Karpas-422 (cell line): ENCODE data around the gene GPSM1. TPM values are rescaled to one million over a fixed set of nuclear protein-coding genes. Genes with fewer than 3 reads are reported as not detected.

Source experiments
- DNase-seq: peaks from one replicate; pipeline ENCODE4 v3.0.0-alpha.2; 2015
- H2AFZ ChIP-seq: fragments of 200-600 bp; sonication (generic); 2 replicates; pipeline ENCODE4 v1.6.1; 2014; ENCODE audit warnings: antibody characterized with exemption, low read length, mixed read lengths
- H3K27ac ChIP-seq: fragments of 200-600 bp; sonication (generic); 2 replicates; pipeline ENCODE4 v1.5.1; 2014; ENCODE audit warnings: mild to moderate bottlenecking, low read length, moderate library complexity
- H3K27me3 ChIP-seq: fragments of 200-600 bp; sonication (generic); 2 replicates; pipeline ENCODE4 v1.6.1; 2014; ENCODE audit warnings: low read length, mixed read lengths
- H3K36me3 ChIP-seq: fragments of 200-600 bp; sonication (generic); 2 replicates; pipeline ENCODE4 v1.6.1; 2014; ENCODE audit warnings: low read length, mixed read lengths; ENCODE audit not compliant: insufficient read depth
- H3K4me1 ChIP-seq: fragments of 200-600 bp; sonication (generic); 2 replicates; pipeline ENCODE4 v1.6.1; 2014; ENCODE audit warnings: mild to moderate bottlenecking, low read length, mixed read lengths
- H3K4me2 ChIP-seq: fragments of 200-600 bp; sonication (generic); 2 replicates; pipeline ENCODE4 v1.6.1; 2014; ENCODE audit warnings: low read length, low read depth, mild to moderate bottlenecking; ENCODE audit not compliant: poor library complexity, severe bottlenecking
- H3K4me3 ChIP-seq: fragments of 200-600 bp; sonication (generic); 2 replicates; pipeline ENCODE4 v1.5.1; 2014; ENCODE audit warnings: mild to moderate bottlenecking, antibody characterized with exemption, low read length, mixed read lengths
- H3K79me2 ChIP-seq: fragments of 200-600 bp; sonication (generic); 2 replicates; pipeline ENCODE4 v1.6.1; 2014; ENCODE audit warnings: mild to moderate bottlenecking, low read length, mixed read lengths
- H3K9ac ChIP-seq: fragments of 200-600 bp; sonication (generic); 2 replicates; pipeline ENCODE4 v1.6.0; 2014; ENCODE audit warnings: low read length
- H3K9me2 ChIP-seq: fragments of 200-600 bp; sonication (generic), shearing (Covaris generic); replicated peaks from 2 replicates; pipeline ENCODE4 v1.6.0; 2014; ENCODE audit warnings: mild to moderate bottlenecking, low read length, moderate library complexity; ENCODE audit not compliant: insufficient read depth
- H3K9me3 ChIP-seq: fragments of 300-700, 200-600 bp; sonication (generic); 2 replicates; pipeline ENCODE4 v1.6.1; 2014; ENCODE audit warnings: low read length, mixed read lengths
- H4K20me1 ChIP-seq: fragments of 200-600 bp; sonication (generic); 2 replicates; pipeline ENCODE4 v1.6.1; 2014; ENCODE audit warnings: mild to moderate bottlenecking, antibody characterized with exemption, low read length, low read depth; ENCODE audit not compliant: insufficient read depth
- total RNA-seq: library from RNA; depleted of rRNA; stranded (reverse); fragments of >200 nt; shearing (Covaris generic); gene quantifications from 2 replicates; pipeline ENCODE4 v1.2.3, GENCODE V29; 2014; ENCODE audit warnings: low replicate concordance

Gene GPSM1
- total RNA-seq, 1 experiment from 2014 or later, result 11.7 TPM

DNA sequence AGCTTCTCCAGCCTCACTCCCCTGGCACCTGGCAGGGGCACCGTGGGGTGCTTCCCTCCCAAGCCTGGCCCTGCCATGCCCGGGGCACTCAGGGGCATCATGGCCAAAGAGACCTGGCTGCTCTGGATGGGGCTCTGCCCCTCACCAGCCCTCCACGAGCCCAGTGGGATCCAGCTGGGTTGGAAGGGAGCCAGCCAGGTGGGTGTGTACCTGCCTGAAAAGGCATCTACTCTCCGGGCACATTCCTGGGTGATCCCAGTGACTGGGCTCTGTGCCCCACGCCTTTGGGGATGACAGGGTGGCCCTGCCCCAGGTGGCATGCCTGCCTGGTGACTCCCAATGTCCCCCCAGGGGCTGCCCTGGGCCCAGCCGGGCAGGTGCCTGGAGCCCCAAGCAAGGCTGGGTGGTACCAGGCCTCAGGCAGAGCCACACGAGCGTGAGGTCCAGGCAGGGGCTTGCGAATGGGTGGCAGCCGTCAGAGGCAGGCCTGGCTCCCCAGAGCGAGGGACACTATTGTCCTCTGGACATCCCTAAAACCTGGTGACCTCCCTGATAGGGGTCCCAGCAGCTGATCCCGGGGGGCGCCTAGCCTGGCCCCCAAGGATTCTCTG, 777 bp downstream of the GPSM1 start:
- H3K79me2 ChIP-seq, result no peaks in the 10 kb centered on the region
- no peaks in the 10 kb centered on the region for H3K9me3 ChIP-seq
- H2AFZ ChIP-seq, result no peak overlapping the region
- H3K36me3 ChIP-seq, result no peaks in the 10 kb centered on the region
- H3K27ac ChIP-seq, result no peak overlapping the region
- no peaks in the 10 kb centered on the region for H3K27me3 ChIP-seq
- H3K4me3 ChIP-seq, result peak overlapping the region; percentile 65
- H3K4me1 ChIP-seq, result peaks cover 67% of the 10 kb centered on the region
- no peaks in the 10 kb centered on the region for H3K9me2 ChIP-seq
- peak overlapping the region; percentile 72 for H3K9ac ChIP-seq
- no peaks in the 10 kb centered on the region; the same call in 1 of the 2 replicates for H4K20me1 ChIP-seq
- peak; percentile 54 for DNase-seq
- peak overlapping the region; percentile 54 for H3K4me2 ChIP-seq

DNA sequence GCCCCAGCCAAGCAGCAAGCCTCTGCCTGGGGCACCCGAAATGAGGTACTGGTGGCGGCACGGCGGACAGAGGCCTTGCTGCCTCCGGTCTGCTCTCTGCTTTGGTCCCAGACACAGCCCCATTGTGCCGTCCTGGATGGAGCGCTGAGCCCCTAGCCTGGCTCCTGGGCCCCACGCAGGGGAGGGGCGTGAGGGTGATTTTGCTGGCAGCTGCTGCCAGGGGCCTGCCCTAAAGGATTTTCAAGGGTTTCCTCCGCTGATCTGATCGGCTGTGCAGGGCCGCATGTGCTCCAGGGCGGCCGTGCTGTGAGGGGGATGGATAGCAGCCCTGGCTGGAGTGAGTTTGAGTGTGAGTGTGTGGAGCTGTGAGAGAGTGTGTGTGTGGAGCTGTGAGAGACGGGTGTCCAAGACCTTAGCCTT, 1.3 kb downstream of the GPSM1 start:
- peaks cover 67% of the 10 kb centered on the region for H3K4me1 ChIP-seq
- H3K36me3 ChIP-seq, result no peaks in the 10 kb centered on the region
- peak overlapping the region; percentile 72 for H3K9ac ChIP-seq
- no peaks in the 10 kb centered on the region for H3K9me2 ChIP-seq
- DNase-seq, result peak; percentile 44
- H3K4me2 ChIP-seq, result peak overlapping the region; percentile 54
- H2AFZ ChIP-seq, result no peak overlapping the region
- peak overlapping the region; percentile 65 for H3K4me3 ChIP-seq
- H3K27me3 ChIP-seq, result no peaks in the 10 kb centered on the region
- H3K27ac ChIP-seq, result no peak overlapping the region
- H3K79me2 ChIP-seq, result no peaks in the 10 kb centered on the region
- H3K9me3 ChIP-seq, result no peaks in the 10 kb centered on the region
- H4K20me1 ChIP-seq, result no peaks in the 10 kb centered on the region; the same call in 1 of the 2 replicates

DNA sequence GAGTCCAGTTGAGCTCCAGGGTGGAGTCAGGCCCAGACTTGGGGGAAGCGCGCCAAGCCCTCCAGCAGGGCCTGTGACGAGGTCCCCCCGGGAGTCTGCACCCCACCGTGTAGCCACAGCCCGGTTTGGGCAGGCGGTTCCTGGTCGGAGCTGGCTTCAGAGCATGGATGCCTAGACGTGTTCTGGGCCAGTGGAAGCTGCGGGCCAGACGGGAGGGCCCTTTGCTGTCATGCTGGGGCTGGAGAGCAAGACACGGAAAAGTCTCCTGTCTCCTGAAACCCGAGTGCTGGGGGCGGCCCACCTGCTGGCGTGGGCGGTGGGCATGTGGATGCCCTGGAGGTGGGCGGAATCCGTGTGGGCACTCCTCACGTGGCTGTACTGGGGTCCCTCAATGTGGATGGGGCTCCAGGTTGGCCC, 1.9 kb downstream of the GPSM1 start:
- peak overlapping the region; percentile 72 for H3K9ac ChIP-seq
- H3K36me3 ChIP-seq, result no peaks in the 10 kb centered on the region
- H3K27me3 ChIP-seq, result no peaks in the 10 kb centered on the region
- peak overlapping the region; percentile 65; the same call in 1 of the 2 replicates for H3K4me3 ChIP-seq
- no peaks in the 10 kb centered on the region for H3K79me2 ChIP-seq
- H3K9me3 ChIP-seq, result no peaks in the 10 kb centered on the region
- peaks cover 66% of the 10 kb centered on the region for H3K4me1 ChIP-seq
- no peaks in the 10 kb centered on the region; the same call in 1 of the 2 replicates for H4K20me1 ChIP-seq
- peak; percentile 42 for DNase-seq
- H2AFZ ChIP-seq, result no peak overlapping the region
- peak overlapping the region; percentile 54 for H3K4me2 ChIP-seq
- no peak overlapping the region for H3K27ac ChIP-seq
- no peaks in the 10 kb centered on the region for H3K9me2 ChIP-seq

DNA sequence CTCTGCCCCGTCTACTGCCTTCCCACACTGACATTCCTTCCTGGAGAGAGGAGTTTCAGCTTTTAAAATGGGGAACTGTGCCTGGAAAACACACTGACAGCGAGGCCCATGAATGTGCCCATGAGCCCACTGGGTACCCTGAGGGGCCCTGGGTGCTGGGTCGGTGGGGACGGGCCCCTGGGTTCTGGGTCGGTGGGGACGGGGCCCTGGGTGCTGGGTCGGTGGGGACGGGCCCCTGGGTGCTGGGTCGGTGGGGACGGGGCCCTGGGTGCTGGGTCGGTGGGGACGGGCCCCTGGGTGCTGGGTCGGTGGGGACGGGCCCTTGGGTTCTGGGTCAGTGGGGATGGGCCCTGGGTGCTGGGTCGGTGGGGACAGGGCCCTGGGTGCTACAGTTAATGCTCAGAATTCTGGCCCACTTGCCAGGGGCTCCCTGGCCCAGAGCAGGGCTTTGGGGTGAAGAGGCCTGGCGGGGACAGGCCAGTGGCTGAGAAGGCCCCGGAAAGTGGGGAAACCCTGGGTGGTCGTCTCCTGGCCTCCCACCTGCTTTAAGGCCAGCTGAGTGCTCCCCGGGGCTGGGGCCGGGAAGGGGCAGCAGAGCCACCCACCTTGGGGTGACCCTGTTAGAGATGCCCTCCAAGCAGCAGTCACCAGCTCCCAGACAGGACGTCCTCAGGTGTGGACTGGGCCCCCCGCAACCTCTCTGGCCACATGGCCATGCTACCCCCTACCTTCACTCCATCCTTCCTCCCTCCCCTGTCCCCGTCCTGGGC, 2.5 kb downstream of the GPSM1 start:
- DNase-seq, result no peak
- Histone ChIP-seq H3K4me2 (no peak overlapping the region), H3K9ac (peak overlapping the region; percentile 72; the same call in 1 of the 2 replicates), H3K4me1 (peaks cover 60% of the 10 kb centered on the region), H4K20me1 (no peaks in the 10 kb centered on the region; the same call in 1 of the 2 replicates), H2AFZ (no peak overlapping the region), H3K79me2 (no peaks in the 10 kb centered on the region), H3K27me3 (no peaks in the 10 kb centered on the region), H3K27ac (no peak overlapping the region), H3K9me2 (no peaks in the 10 kb centered on the region), H3K9me3 (no peaks in the 10 kb centered on the region), H3K36me3 (no peaks in the 10 kb centered on the region), H3K4me3 (peak overlapping the region; percentile 65; the same call in 1 of the 2 replicates)

DNA sequence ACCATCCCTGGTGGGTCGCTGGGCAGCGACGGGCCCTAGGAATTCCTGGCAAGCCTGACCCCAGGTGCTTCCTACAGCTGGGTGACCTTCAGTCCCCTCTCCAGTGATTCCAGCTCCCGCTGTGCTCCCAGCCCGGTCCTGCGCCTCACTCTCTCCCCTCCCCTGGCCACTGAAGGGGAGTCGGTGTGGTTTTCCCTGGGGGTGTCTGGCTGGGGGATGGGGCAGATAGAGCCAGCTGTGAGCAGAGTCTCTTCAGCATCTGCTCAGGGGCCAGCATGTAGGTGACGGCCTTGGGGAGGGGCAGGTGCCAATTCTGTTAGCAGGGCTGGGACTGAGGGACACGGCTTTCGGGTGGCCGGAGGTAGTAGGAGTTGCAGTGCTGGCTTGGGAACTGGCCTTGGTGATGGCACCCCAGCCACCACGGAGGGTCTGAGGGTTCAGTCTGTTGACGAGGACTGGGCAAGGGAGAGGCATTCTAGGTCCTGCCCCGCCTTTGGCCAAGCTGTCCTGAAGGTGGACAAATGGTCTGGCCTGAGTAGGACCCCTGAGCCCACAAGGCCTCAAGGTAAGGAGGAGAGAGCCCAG, 3.2 kb downstream of the GPSM1 start:
- Histone ChIP-seq H3K9me3 (no peaks in the 10 kb centered on the region), H3K4me1 (peaks cover 62% of the 10 kb centered on the region), H3K27me3 (no peaks in the 10 kb centered on the region), H3K4me3 (no peak overlapping the region), H4K20me1 (no peaks in the 10 kb centered on the region; the same call in 1 of the 2 replicates), H3K9me2 (no peaks in the 10 kb centered on the region), H2AFZ (no peak overlapping the region), H3K79me2 (no peaks in the 10 kb centered on the region), H3K36me3 (no peaks in the 10 kb centered on the region), H3K27ac (no peak overlapping the region), H3K4me2 (no peak overlapping the region), H3K9ac (no peak overlapping the region)
- DNase-seq, result no peak

DNA sequence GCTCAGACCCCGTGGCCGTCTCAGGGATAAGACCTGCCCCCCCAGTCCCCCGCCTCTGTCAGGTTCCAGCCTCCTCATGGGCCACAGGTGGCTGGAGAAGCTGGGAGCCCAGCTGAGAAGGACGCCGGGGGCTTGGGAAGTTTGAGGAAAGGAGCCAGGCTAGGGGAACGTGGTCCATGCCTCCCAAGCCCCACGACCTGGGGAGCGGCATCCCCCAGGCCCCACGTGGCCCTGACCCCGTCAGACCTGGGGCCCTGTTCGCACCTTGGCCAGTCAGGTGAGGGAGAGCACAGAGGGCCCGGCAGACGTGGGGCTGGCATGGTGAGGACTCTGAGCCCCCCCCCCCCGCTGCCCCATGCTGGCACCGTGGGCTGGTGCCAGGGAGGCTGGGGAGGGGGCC, 3.7 kb downstream of the GPSM1 start:
- H3K9ac ChIP-seq, result no peak overlapping the region
- no peak overlapping the region for H2AFZ ChIP-seq
- no peaks in the 10 kb centered on the region; the same call in 1 of the 2 replicates for H4K20me1 ChIP-seq
- H3K4me1 ChIP-seq, result peaks cover 64% of the 10 kb centered on the region
- no peak overlapping the region for H3K27ac ChIP-seq
- no peak overlapping the region for H3K4me2 ChIP-seq
- H3K27me3 ChIP-seq, result no peaks in the 10 kb centered on the region
- H3K36me3 ChIP-seq, result no peaks in the 10 kb centered on the region
- H3K9me3 ChIP-seq, result no peaks in the 10 kb centered on the region
- no peaks in the 10 kb centered on the region for H3K9me2 ChIP-seq
- no peaks in the 10 kb centered on the region for H3K79me2 ChIP-seq
- no peak for DNase-seq
- H3K4me3 ChIP-seq, result no peak overlapping the region

DNA sequence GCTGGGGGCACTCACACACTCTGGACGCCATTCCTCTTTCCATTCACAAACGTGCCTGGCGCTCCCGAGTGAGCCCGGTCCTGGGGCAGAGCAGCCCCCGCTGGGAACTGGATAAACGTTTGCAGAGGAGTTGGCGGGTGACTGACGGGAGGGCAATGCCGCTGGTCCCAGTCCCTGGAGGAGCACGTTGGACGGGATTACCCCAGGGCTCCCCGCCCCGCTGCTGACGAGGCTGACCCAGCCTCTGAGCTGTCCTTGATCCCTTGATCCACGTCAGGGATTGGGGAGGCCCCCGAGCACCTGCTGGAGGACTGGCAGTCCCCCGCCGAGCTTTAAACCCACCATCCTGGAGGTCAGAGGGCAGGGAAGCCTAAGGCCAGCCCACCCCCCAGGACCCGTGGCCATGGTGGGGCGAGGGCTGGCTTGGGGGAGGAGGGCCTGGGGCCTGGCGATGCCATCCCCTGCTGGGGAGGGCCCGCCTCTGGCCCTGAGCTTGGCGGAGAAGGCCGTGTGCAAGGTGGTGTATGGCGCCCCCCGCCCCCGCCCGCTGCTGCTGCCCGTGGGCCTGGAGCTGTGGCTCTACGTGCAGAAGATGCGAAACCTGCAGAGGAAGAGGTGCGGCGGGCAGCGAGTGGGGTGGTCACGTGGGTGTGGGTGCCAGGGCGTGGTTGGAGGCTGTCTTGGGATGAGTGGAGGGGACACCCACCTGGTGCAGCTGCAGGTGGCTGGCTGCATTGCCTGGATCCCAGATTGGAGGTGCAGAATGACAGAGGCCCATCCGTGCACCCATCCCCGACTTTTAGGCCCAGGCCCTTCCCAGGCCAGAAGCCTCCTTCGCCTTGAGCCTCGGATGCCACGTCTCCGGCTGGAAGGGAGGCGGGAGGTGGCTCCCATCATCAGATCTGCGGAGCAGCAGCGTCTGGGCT, 4.5 kb downstream of the GPSM1 start:
- Histone ChIP-seq H3K9me3 (no peaks in the 10 kb centered on the region), H3K4me1 (peaks cover 60% of the 10 kb centered on the region), H3K4me3 (no peak overlapping the region), H2AFZ (no peak overlapping the region), H3K9ac (peak overlapping the region; percentile 17), H4K20me1 (no peaks in the 10 kb centered on the region; the same call in 1 of the 2 replicates), H3K36me3 (no peaks in the 10 kb centered on the region), H3K27ac (no peak overlapping the region), H3K27me3 (no peaks in the 10 kb centered on the region), H3K4me2 (peak overlapping the region; percentile 38), H3K9me2 (no peaks in the 10 kb centered on the region), H3K79me2 (no peaks in the 10 kb centered on the region)
- DNase-seq, result peak; percentile 49
